IPS DF 6.9 (cell line): ENCODE measurements around the gene IRAK2.
"Not testable (repeated sequence)": the region's sequence is repeated elsewhere in the genome, so short reads cannot be mapped to it uniquely, and the experiment has no call there.

ENCODE experiments used
- DNase-seq: peaks from one replicate; pipeline ENCODE4 v3.0.0-alpha.2; 2013; ENCODE audit warnings: low read depth, low spot score
- H3K27ac ChIP-seq: one replicate; pipeline ENCODE4 v1.5.1; 2013; ENCODE audit warnings: low read length, control low read depth
- H3K27me3 ChIP-seq: 2 replicates; pipeline ENCODE4 v1.6.1; 2013; ENCODE audit warnings: mild to moderate bottlenecking, low read length; ENCODE audit not compliant: control insufficient read depth, insufficient read depth
- H3K36me3 ChIP-seq: 2 replicates; pipeline ENCODE4 v1.6.1; 2013; ENCODE audit warnings: low read length; ENCODE audit not compliant: control insufficient read depth, insufficient read depth
- H3K4me1 ChIP-seq: 2 replicates; pipeline ENCODE4 v1.6.1; 2013; ENCODE audit warnings: low read length; ENCODE audit not compliant: control insufficient read depth, insufficient read depth
- H3K4me3 ChIP-seq: 2 replicates; pipeline ENCODE4 v1.5.1; 2013; ENCODE audit warnings: mild to moderate bottlenecking, low read length
- H3K9me3 ChIP-seq: 2 replicates; pipeline ENCODE4 v1.6.1; 2013; ENCODE audit warnings: low read length, inconsistent platforms; ENCODE audit not compliant: control insufficient read depth, insufficient read depth
- WGBS: extraction: QIAGEN DNeasy Blood & Tissue Kit; methylation state at CpG from one replicate; pipeline ENCODE4 v1.1.7; 2013; ENCODE audit warnings: mixed read lengths, missing lambda C conversion rate; ENCODE audit not compliant: insufficient read length, insufficient coverage; 5-methylcytosine and 5-hydroxymethylcytosine counted together

Gene IRAK2

DNA sequence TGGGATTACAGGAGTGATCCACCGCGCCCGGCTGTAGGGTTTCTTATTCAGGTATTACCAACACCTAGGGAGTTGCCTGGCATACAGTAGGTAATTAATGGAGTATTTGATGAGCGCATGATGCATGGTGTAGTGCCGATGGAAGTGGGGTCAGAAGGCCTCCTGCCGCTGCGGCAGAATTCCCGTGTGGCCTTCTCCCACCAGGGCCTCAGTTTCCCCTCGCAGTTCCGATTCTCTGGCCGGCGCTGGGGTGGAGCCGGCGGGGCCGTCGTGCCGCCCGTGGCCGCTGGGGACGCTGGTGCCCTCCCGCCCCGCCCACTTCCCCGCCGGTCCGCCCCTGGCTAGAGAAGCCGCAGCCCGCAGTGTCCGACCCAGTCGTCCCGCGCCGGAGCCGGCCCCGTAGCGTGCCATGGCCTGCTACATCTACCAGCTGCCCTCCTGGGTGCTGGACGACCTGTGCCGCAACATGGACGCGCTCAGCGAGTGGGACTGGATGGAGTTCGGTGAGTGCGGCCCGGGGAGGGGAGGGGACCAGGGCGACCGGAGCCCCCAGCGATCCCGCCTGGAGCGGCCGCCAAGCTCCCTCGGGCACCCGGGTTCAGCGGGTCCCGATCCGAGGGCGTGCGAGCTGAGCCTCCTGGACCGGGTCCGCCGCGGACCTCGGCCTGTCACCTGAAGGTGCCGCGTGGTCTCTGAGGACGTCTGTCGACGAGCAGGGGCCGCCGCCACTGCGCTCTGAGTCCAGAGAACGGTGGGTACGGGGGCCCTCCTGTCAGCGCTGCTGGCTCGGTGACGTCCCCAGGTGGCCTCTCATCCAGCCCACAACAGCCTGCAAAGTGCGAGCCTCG, at the start of gene IRAK2:
Gene IRAK2 (plus strand): TSS at position 374 of the 848 bp plus-strand sequence. CDS start 36 bp downstream, at position 410.
- H3K9me3 ChIP-seq, result no peaks in the 10 kb centered on the region
- WGBS, result no CpG with 5 or more reads among the region's 76 CpGs
- H3K27ac ChIP-seq, result no peak within 1 kb of the TSS
- H3K36me3 ChIP-seq, result peaks cover 2% of the 10 kb centered on the region; the same call in 1 of the 2 replicates
- no peaks in the 10 kb centered on the region for H3K27me3 ChIP-seq
- DNase-seq, result no peak
- peak within 1 kb of the TSS; percentile 71 for H3K4me3 ChIP-seq
- H3K4me1 ChIP-seq, result 0 out of 2 replicates have a peak, but pooled peaks cover 1% of the 10 kb centered on the region

- Histone ChIP-seq H3K9me3 (no peaks in the 10 kb centered on the region), H3K27me3 (no peaks in the 10 kb centered on the region), H3K27ac (no peak within 1 kb of the TSS), H3K36me3 (no peaks in the 10 kb centered on the region), H3K4me1 (no peaks in the 10 kb centered on the region), H3K4me3 (peak within 1 kb of the TSS; percentile 77)
- no CpG with 5 or more reads among the region's 54 CpGs for WGBS
- peak; percentile 68 for DNase-seq
Measured at GRCh38 chr3:10115326-10116137, 49.2 kb upstream of the IRAK2 start, which contains the start of gene BRK1. Gene BRK1 (plus strand): TSS chr3:10115675. CDS start chr3:10115702, 27 bp downstream.

GRCh38 chr3:10116138-10116460, 48.6 kb upstream of the IRAK2 start:
- no peaks in the 10 kb centered on the region; the same call in 1 of the 2 replicates for H3K36me3 ChIP-seq
- H3K4me1 ChIP-seq, result no peaks in the 10 kb centered on the region
- no peaks in the 10 kb centered on the region for H3K9me3 ChIP-seq
- H3K27ac ChIP-seq, result no peak overlapping the region
- no peaks in the 10 kb centered on the region for H3K27me3 ChIP-seq
- no CpG with 5 or more reads among the region's 10 CpGs for WGBS
- no peak for DNase-seq
- peak overlapping the region; percentile 77 for H3K4me3 ChIP-seq

GRCh38 chr3:10116928-10117327, 47.8 kb upstream of the IRAK2 start:
- Histone ChIP-seq H3K9me3 (no peaks in the 10 kb centered on the region), H3K4me3 (no peak overlapping the region), H3K4me1 (no peaks in the 10 kb centered on the region), H3K36me3 (no peaks in the 10 kb centered on the region; the same call in 1 of the 2 replicates), H3K27me3 (no peaks in the 10 kb centered on the region), H3K27ac (no peak overlapping the region)
- no CpG with 5 or more reads among the region's 4 CpGs for WGBS
- DNase-seq, result no peak

DNA sequence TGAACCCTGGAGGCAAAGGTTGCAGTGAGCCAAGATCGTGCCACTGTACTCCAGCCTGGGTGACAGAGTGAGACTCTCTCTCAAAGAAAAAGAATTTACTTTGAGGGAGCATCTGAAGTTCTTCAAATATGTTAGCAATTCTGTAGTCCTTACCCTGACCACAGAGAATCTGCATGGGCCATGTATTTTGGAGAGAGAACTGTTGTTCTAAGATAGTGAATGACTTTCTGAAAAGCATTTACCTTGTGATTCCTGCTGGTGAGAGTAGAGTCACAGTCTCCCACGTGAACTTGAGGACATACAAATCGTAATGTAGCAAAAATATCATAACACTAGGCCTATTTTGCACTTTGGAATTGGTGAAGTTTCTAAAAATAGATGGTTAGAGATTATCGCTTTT, 45.3 kb upstream of the IRAK2 start:
- no peak for DNase-seq
- Histone ChIP-seq H3K27ac (no peak overlapping the region), H3K36me3 (no peaks in the 10 kb centered on the region; the same call in 1 of the 2 replicates), H3K9me3 (no peaks in the 10 kb centered on the region), H3K4me3 (no peak overlapping the region), H3K27me3 (no peaks in the 10 kb centered on the region), H3K4me1 (no peaks in the 10 kb centered on the region)
- no CpG with 5 or more reads among the region's 4 CpGs for WGBS

DNA sequence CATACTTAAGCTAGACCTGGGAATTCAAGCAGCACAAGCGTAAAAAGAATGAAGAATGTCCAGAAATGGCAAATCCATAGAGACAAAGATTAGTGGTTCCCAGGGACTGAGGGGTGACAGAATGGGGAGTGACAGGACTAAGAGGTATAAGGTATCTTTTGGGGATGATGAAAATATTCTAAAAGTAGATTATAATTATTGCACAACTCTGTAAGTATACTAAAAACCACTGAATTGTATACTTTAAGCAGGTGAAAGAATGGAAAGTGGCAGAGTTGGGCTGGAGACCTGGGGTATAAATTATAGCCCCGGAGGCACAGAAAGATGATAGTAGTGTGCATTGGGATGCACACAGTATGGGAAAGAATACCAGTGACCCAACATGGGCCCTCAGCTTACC, 43.7 kb upstream of the IRAK2 start:
- WGBS, result no CpG with 5 or more reads among the region's 2 CpGs
- H3K4me1 ChIP-seq, result no peaks in the 10 kb centered on the region
- DNase-seq, result no peak
- no peaks in the 10 kb centered on the region for H3K9me3 ChIP-seq
- H3K27ac ChIP-seq, result no peak overlapping the region
- no peaks in the 10 kb centered on the region for H3K27me3 ChIP-seq
- no peaks in the 10 kb centered on the region; the same call in 1 of the 2 replicates for H3K36me3 ChIP-seq
- no peak overlapping the region for H3K4me3 ChIP-seq

GRCh38 chr3:10122724-10123123, 42.0 kb upstream of the IRAK2 start:
- peaks cover 8% of the 10 kb centered on the region; the same call in 1 of the 2 replicates for H3K36me3 ChIP-seq

DNA sequence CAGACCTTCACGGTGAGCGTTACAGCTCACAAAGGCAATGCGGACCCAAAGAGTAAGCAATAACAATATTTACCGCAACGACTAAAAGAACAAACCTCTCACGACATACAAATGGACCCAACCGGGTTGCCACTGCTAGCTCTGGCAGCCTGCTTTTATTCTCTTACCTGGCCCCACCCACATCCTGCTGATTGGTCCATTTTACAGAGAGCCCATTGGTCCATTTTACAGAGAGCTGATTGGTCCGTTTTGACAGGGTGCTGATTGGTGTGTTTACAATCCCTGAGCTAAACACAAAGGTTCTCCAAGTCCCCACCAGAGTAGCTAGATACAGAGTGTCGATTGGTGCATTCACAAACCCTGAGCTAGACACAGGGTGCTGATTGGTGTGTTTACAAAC, 28.8 kb upstream of the IRAK2 start:
- not testable (repeated sequence) for H3K27me3 ChIP-seq, DNase-seq
- WGBS, result no CpG with 5 or more reads among the region's 9 CpGs

More at GRCh38 chr3:10122724-10123123, 42.0 kb upstream of the IRAK2 start:
- no peak for DNase-seq
- Histone ChIP-seq H3K4me3 (no peak overlapping the region), H3K9me3 (no peaks in the 10 kb centered on the region), H3K27ac (no peak overlapping the region), H3K27me3 (no peaks in the 10 kb centered on the region), H3K4me1 (no peaks in the 10 kb centered on the region)
- no CpG with 5 or more reads among the region's 4 CpGs for WGBS

DNA sequence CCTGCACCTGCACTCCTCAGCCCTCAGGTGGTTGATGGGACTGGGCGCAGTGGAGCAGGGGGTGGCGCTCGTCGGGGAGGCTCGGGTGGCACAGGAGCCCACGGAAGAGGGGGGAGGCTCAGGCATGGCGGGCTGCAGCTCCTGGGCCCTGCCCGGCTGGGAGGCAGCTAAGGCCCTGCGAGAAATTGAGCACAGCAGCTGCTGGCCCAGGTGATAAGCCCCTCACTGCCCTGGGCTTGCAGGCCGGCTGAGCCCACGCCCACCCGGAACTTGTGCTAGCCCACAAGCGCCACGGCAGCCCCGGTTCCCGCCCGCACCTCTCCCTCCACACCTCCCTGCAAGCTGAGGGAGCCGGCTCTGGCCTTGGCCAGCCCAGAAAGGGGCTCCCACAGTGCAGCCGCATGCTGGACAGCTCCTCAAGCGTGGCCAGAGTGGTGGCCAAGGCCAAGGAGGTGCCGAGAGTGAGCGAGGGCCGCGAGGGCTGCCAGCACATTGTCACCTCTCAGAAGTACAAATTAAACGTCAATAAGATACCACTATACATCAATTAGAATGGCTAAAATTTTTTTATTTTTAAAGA, 28.2 kb upstream of the IRAK2 start:
- WGBS, result no CpG with 5 or more reads among the region's 25 CpGs
- Histone ChIP-seq H3K27ac (no peak overlapping the region), H3K4me3 (no peak overlapping the region), H3K4me1 (no peaks in the 10 kb centered on the region), H3K36me3 (no peaks in the 10 kb centered on the region), H3K27me3 (no peaks in the 10 kb centered on the region), H3K9me3 (no peaks in the 10 kb centered on the region)
- DNase-seq, result no peak

More for the DNA sequence above, 28.8 kb upstream of the IRAK2 start:
- H3K4me1 ChIP-seq, H3K9me3 ChIP-seq, H3K27ac ChIP-seq, H3K36me3 ChIP-seq, H3K4me3 ChIP-seq: not testable (repeated sequence)

GRCh38 chr3:10137178-10137577, 27.5 kb upstream of the IRAK2 start:
- Histone ChIP-seq H3K36me3 (no peaks in the 10 kb centered on the region), H3K9me3 (no peaks in the 10 kb centered on the region), H3K27ac (no peak overlapping the region), H3K4me3 (no peak overlapping the region), H3K27me3 (no peaks in the 10 kb centered on the region), H3K4me1 (peaks cover 2% of the 10 kb centered on the region; the same call in 1 of the 2 replicates)
- no CpG with 5 or more reads among the region's 4 CpGs for WGBS
- no peak for DNase-seq
